Skeletal muscle tissue (tissue), 4 donors: ENCODE data around the gene COA5. TPM values are rescaled to one million over a fixed set of nuclear protein-coding genes. Genes with fewer than 3 reads are reported as not detected.
"Not testable (repeated sequence)": the region's sequence is repeated elsewhere in the genome, so short reads cannot be mapped to it uniquely, and the experiment has no call there.

Source experiments
- H3K27ac ChIP-seq: one replicate; pipeline ENCODE4 v1.7.0; 2013; ENCODE audit warnings: mild to moderate bottlenecking, low read depth, low read length, inconsistent platforms
- H3K27me3 ChIP-seq, 3 donors: one replicate each; pipeline ENCODE4 v1.7.0; 2013; ENCODE audit warnings: low read length in 3 of 3; ENCODE audit not compliant: control insufficient read depth in 3 of 3, insufficient read depth in 3 of 3
- H3K36me3 ChIP-seq, 3 donors: one replicate each; pipeline ENCODE4 v1.7.0; 2013; ENCODE audit warnings: low read length in 3 of 3; ENCODE audit not compliant: control insufficient read depth in 3 of 3, insufficient read depth in 3 of 3
- H3K4me1 ChIP-seq, 3 donors: one replicate each; pipeline ENCODE4 v1.7.0; 2013; ENCODE audit warnings: low read length in 3 of 3, mild to moderate bottlenecking in 3 of 3; ENCODE audit not compliant: control insufficient read depth in 3 of 3, insufficient read depth in 3 of 3
- H3K4me3 ChIP-seq, 3 donors: one replicate each; pipeline ENCODE4 v1.7.0; 2013; ENCODE audit warnings: low read length in 3 of 3
- H3K9ac ChIP-seq, 3 donors: one replicate each; pipeline ENCODE4 v1.7.0; 2013; ENCODE audit warnings: low read length in 3 of 3, mild to moderate bottlenecking in 3 of 3, moderate library complexity in 2 of 3, low read depth in 1 of 3
- H3K9me3 ChIP-seq, 3 donors: one replicate each; pipeline ENCODE4 v1.7.0; 2013; ENCODE audit warnings: low read length in 3 of 3; ENCODE audit not compliant: control insufficient read depth in 3 of 3
- total RNA-seq: library from RNA; depleted of rRNA; stranded (reverse); fragments of >200 nt; gene quantifications from one replicate; pipeline ENCODE4 v1.2.3, GENCODE V29; 2014
- donor health status: Osteomylitis.

Gene COA5
- total RNA-seq, 1 donor from 2014 or later: 26.6 TPM

DNA sequence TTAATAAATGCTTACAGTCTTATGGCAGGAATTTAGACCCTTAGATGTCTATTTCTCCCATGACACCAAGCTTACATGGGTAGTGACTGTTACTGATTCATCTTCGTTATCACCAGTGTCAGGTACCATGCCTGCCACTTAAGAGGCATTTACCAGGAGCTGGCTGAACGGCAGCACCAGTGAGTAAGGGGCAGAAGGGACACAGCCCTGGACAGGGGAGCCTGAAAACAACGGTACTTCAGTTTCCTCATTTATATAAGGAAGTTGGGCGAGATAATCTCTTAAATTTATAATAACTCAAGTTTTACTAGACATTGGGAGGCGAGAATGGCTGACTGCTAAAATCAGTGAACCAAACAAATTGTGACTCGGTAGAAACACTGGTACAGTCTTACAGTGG, 1.2 kb downstream of the COA5 start:
- H3K4me1 ChIP-seq: peaks cover 38 to 62% (median 50%) of the 10 kb centered on the region in 3 donors
- peak overlapping the region; percentile 97 to 99 (median 97) for H3K9ac ChIP-seq
- H3K36me3 ChIP-seq: peaks cover 2 to 26% (median 15%) of the 10 kb centered on the region in 3 donors
- no peaks in the 10 kb centered on the region for H3K27me3 ChIP-seq
- H3K27ac ChIP-seq: no peak overlapping the region
- H3K9me3 ChIP-seq: no peaks in the 10 kb centered on the region
- H3K4me3 ChIP-seq: peak overlapping the region; percentile 87 to 99 (median 92)

DNA sequence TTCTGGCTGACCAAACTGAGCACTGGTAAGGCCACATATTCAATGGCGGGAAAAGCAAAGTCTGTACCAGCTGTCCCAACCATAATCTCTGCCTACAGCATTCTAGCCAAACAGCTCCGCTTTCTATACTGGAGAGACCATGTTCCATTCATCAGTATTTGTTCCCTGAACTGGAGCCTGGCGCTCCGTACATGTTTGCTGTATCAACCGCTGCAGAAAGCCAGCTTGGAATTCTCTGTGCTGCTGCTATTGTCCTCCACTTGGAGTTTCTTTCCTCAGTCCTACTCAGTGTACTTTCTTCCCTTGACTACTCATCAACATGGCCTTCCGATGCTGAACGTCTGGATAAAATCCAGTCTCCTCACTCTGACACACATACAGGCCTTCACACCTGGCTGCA, 1.9 kb downstream of the COA5 start:
- H3K36me3 ChIP-seq: peaks cover 5 to 30% (median 17%) of the 10 kb centered on the region in 3 donors
- H3K4me3 ChIP-seq: peak overlapping the region in 2 of 3 donors; percentile 8 to 99
- no peaks in the 10 kb centered on the region for H3K27me3 ChIP-seq
- H3K9ac ChIP-seq: peak overlapping the region in 2 of 3 donors; percentile 97 to 99
- peaks cover 38 to 62% (median 50%) of the 10 kb centered on the region in 3 donors for H3K4me1 ChIP-seq
- no peak overlapping the region for H3K27ac ChIP-seq
- H3K9me3 ChIP-seq: no peaks in the 10 kb centered on the region

DNA sequence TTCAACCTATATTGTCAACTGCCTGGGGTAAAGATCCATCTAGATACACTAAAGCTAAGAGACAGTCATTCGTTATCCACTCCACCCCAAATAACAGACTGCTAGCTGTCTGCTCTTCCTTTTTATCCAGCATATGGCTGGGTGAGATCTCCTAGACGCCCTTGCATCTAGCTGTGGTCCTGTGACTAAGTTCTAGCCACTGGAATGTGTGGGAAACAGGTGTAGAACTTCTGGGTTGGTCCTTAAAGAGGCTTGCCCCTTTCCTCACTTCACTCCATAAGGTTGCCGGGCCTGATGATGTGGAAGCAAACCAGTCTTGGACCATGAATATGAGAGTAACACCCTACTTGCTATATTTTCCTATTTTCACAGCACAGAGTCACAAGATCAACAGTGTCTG, 3.2 kb downstream of the COA5 start:
- H3K27ac ChIP-seq: no peak overlapping the region
- H3K9ac ChIP-seq: no peak overlapping the region
- no peak overlapping the region for H3K4me3 ChIP-seq
- H3K27me3 ChIP-seq: no peaks in the 10 kb centered on the region
- no peaks in the 10 kb centered on the region for H3K9me3 ChIP-seq
- peaks cover 5 to 27% (median 20%) of the 10 kb centered on the region in 3 donors for H3K36me3 ChIP-seq
- peaks cover 32 to 49% (median 40%) of the 10 kb centered on the region in 3 donors for H3K4me1 ChIP-seq

- H3K9me3 ChIP-seq: no peaks in the 10 kb centered on the region
- peaks cover 28 to 44% (median 35%) of the 10 kb centered on the region in 3 donors for H3K4me1 ChIP-seq
- H3K36me3 ChIP-seq: peaks cover 7 to 27% (median 24%) of the 10 kb centered on the region in 3 donors
- H3K27me3 ChIP-seq: no peaks in the 10 kb centered on the region
- H3K4me3 ChIP-seq: no peak overlapping the region
- no peak overlapping the region for H3K27ac ChIP-seq
- H3K9ac ChIP-seq: no peak overlapping the region
These were observed 3.8 kb downstream of the COA5 start for GRCh38 chr2:98604547-98604946.

DNA sequence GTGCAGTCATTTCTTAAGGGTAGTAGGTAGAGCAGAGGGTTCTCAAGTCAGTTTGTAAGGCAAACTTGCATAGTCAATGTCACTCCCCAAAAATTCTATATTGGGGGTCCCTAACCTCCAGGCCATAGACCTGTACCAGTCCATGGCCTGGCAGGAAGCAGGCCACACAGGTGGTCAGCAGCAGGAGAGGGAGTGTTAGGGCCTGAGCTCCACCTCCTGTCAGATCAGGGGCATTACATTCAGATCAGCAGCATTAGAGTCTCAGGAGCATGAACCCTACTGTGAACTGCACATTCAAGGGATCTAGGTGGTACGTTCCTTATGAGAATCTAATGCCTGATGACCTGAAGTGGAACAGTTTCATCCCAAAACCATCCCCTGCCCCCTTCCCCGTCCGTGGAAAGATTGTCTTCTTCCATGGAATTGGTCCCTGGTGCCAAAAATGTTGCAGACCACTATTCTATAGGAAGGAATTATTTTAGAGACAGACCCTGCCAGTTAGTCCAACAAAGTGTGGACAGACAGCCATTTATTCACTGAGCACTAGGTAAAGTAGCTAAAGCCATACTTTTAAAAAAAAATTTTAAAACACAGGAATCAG, 6.7 kb downstream of the COA5 start:
- peaks cover 13 to 22% (median 19%) of the 10 kb centered on the region in 3 donors for H3K4me1 ChIP-seq
- H3K9ac ChIP-seq: no peak overlapping the region
- H3K27me3 ChIP-seq: no peaks in the 10 kb centered on the region
- H3K9me3 ChIP-seq: no peaks in the 10 kb centered on the region
- no peak overlapping the region for H3K4me3 ChIP-seq
- no peak overlapping the region for H3K27ac ChIP-seq
- H3K36me3 ChIP-seq: peaks cover 7 to 48% (median 38%) of the 10 kb centered on the region in 3 donors

DNA sequence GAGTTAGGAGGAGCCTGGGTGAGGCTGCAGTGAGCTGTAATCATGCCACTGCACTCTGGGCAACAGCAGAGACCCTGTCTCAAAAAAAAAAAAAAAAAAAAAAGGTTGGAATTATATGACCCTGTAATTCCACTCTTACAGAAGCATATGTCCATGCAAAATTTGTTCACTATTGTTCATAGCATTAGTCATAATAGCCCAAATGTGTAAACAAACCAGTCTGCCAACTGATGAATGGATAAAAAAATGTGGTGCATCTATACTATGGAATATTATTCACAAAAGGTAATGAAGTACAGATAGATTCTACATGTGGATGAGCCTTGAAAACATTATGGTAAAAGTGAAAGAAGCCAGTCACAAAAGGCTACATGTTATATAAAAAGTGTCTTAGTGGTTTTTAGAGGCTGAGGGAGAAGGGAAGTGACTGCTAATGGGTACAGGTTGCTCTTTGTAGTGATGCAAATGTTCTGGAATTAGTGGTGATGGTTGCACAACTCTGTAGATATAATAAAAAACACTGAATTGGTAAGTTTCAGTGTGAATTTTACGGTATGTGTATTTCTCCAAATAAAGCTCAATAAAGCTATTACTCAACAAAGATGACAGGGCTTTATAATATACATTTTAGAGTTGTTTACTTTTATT, 9.4 kb downstream of the COA5 start:
- Histone ChIP-seq H3K4me3 (no peak overlapping the region), H3K9me3 (no peaks in the 10 kb centered on the region), H3K27me3 (no peaks in the 10 kb centered on the region), H3K9ac (no peak overlapping the region), H3K4me1 (no peaks in the 10 kb centered on the region), H3K36me3 (peaks cover 7 to 48% (median 42%) of the 10 kb centered on the region in 3 donors), H3K27ac (no peak overlapping the region)

DNA sequence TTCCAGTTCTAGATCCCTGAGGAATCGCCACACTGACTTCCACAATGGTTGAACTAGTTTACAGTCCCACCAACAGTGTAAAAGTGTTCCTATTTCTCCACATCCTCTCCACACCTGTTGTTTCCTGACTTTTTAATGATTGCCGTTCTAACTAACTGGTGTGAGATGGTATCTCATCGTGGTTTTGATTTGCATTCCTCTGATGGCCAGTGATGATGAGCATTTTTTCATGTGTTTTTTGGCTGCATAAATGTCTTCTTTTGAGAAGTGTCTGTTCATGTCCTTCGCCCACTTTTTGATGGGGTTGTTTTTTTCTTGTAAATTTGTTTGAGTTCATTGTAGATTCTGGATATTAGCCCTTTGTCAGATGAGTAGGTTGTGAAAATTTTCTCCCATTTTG, 13.6 kb downstream of the COA5 start:
- peaks cover 2 to 25% (median 22%) of the 10 kb centered on the region in 3 donors for H3K36me3 ChIP-seq
- H3K27me3 ChIP-seq, H3K4me1 ChIP-seq, H3K27ac ChIP-seq, H3K4me3 ChIP-seq, H3K9me3 ChIP-seq, H3K9ac ChIP-seq: not testable (repeated sequence)

DNA sequence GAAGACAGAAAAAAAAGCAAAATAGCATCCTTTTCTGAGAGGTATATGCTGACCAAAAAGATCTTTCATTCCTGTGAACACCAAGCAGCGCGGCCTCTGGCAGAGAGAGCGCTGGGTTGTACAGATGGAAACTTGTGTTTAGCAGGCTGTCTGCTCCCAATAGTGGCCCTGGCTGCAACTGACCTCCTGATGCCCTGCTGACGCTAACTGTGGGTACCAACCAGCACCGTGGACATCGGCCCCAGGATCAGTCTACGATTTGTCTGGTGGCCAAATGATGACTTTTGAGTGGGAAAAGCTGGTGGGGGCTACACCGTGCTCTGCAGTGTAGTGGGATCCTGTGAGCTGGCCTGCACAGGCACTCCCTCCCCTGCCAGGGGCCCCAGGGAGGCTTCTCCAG, 15.7 kb downstream of the COA5 start:
- Histone ChIP-seq H3K27ac (no peak overlapping the region), H3K9me3 (no peaks in the 10 kb centered on the region), H3K4me1 (no peaks in the 10 kb centered on the region), H3K36me3 (peaks cover 2 to 16% (median 4%) of the 10 kb centered on the region in 3 donors), H3K9ac (no peak overlapping the region), H3K4me3 (no peak overlapping the region), H3K27me3 (no peaks in the 10 kb centered on the region)

DNA sequence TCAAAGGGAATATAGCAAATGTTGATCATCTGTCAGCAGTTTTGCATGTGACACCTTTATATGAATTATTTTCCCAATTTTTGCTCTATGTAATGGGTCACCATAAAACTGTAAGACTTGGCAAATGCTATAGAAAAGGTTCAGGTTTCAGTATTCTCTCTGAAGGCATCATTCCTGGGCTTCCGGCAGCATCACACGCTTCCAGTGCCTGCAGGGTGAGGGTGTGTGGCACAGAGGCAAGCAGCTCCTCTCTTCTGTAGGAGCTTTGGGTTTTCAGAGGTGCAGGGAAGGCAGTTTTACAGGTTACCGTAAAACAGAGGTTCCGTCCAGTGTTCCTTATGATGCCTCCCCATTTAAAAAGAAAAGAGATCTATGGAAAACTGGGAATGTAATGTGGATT, 18.8 kb downstream of the COA5 start:
- H3K36me3 ChIP-seq: peaks cover 2 to 19% (median 7%) of the 10 kb centered on the region in 3 donors
- no peaks in the 10 kb centered on the region for H3K4me1 ChIP-seq
- no peaks in the 10 kb centered on the region for H3K9me3 ChIP-seq
- H3K27ac ChIP-seq: no peak overlapping the region
- H3K9ac ChIP-seq: no peak overlapping the region
- no peak overlapping the region for H3K4me3 ChIP-seq
- H3K27me3 ChIP-seq: no peaks in the 10 kb centered on the region

- Histone ChIP-seq H3K4me1 (no peaks in the 10 kb centered on the region), H3K4me3 (no peak overlapping the region), H3K9ac (peak overlapping the region in 1 of 3 donors; percentile 21), H3K9me3 (no peaks in the 10 kb centered on the region), H3K27ac (no peak overlapping the region), H3K27me3 (no peaks in the 10 kb centered on the region), H3K36me3 (peaks cover 4 to 24% (median 7%) of the 10 kb centered on the region in 3 donors)
These were observed 19.4 kb downstream of the COA5 start for GRCh38 chr2:98588880-98589431.
